ENCODE data around the gene RASAL1.

RASAL1 gene

DNA sequence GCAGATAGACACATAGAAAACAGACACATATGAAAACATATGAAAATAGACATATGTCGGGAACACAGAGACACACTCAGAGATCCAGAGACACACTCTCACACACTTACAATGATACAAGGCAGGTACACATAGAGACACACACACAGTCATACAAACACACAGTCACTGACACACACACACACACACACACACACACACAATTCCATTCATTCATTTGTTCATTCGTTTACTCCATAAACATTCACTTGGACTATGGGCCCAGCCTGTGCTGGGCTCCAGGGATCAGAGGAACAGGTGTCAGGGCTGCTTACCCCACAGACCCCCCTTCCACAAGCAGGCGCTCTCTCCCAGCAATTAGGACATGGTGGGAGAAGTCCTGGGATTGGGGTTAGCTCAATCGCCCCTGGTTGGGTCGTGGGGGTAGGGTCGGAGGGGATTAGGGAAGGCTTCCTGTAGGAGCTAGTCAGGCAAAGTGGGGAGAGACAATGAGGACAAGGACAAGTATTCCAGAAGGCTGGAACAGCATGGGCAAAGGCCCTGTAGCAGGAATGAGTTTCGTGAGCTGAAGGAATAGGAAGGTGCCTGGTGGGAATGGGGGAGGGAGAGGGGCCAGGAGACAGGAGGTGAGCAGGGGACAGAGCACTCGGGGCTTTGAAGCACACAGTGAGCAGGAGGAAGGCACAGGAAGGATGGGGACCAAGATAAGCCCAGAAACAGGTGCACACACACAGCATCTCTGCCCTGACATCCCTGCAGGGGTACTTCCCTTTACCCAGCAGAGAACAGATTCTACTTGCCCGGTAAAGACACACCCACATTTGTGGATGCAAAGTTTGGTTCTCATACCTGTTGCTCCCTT lies 6.5 kb downstream of the RASAL1 start:
- TF ChIP-seq NFIC (IDR thresholded peaks at IDR 0.05) (no peak), RAD21 (IDR thresholded peaks at IDR 0.05; ENCODE audit: low read depth) (no peak), TEAD4 (IDR thresholded peaks at IDR 0.05) (no peak), TCF12 (IDR thresholded peaks at IDR 0.05; ENCODE audit: low read depth) (no peak), EP300 (IDR thresholded peaks at IDR 0.05; ENCODE audit: borderline replicate concordance) (no peak), CEBPB (IDR thresholded peaks at IDR 0.05) (no peak), YY1 (IDR thresholded peaks at IDR 0.05; ENCODE audit: low read depth) (no peak), CREB1 (IDR thresholded peaks at IDR 0.05; ENCODE audit: low read depth) (no peak), FOXM1 (IDR thresholded peaks at IDR 0.05; ENCODE audit: borderline replicate concordance, low read depth) (no peak), ZBTB7A (IDR thresholded peaks at IDR 0.05; ENCODE audit: low read depth) (no peak), TAF1 (IDR thresholded peaks at IDR 0.05; ENCODE audit: low read depth) (no peak), EGR1 (IDR thresholded peaks at IDR 0.05) (no peak)
- TF ChIP-seq, protein P1, sequence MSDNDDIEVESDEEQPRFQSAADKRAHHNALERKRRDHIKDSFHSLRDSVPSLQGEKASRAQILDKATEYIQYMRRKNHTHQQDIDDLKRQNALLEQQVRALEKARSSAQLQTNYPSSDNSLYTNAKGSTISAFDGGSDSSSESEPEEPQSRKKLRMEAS (IDR thresholded peaks at IDR 0.05) = no peak
- TF ChIP-seq, protein P2, sequence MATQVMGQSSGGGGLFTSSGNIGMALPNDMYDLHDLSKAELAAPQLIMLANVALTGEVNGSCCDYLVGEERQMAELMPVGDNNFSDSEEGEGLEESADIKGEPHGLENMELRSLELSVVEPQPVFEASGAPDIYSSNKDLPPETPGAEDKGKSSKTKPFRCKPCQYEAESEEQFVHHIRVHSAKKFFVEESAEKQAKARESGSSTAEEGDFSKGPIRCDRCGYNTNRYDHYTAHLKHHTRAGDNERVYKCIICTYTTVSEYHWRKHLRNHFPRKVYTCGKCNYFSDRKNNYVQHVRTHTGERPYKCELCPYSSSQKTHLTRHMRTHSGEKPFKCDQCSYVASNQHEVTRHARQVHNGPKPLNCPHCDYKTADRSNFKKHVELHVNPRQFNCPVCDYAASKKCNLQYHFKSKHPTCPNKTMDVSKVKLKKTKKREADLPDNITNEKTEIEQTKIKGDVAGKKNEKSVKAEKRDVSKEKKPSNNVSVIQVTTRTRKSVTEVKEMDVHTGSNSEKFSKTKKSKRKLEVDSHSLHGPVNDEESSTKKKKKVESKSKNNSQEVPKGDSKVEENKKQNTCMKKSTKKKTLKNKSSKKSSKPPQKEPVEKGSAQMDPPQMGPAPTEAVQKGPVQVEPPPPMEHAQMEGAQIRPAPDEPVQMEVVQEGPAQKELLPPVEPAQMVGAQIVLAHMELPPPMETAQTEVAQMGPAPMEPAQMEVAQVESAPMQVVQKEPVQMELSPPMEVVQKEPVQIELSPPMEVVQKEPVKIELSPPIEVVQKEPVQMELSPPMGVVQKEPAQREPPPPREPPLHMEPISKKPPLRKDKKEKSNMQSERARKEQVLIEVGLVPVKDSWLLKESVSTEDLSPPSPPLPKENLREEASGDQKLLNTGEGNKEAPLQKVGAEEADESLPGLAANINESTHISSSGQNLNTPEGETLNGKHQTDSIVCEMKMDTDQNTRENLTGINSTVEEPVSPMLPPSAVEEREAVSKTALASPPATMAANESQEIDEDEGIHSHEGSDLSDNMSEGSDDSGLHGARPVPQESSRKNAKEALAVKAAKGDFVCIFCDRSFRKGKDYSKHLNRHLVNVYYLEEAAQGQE (IDR thresholded peaks at IDR 0.05; ENCODE audit: low read depth) = no peak
- TF ChIP-seq, protein P3, sequence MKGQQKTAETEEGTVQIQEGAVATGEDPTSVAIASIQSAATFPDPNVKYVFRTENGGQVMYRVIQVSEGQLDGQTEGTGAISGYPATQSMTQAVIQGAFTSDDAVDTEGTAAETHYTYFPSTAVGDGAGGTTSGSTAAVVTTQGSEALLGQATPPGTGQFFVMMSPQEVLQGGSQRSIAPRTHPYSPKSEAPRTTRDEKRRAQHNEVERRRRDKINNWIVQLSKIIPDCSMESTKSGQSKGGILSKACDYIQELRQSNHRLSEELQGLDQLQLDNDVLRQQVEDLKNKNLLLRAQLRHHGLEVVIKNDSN (IDR thresholded peaks at IDR 0.05) = no peak

DNA sequence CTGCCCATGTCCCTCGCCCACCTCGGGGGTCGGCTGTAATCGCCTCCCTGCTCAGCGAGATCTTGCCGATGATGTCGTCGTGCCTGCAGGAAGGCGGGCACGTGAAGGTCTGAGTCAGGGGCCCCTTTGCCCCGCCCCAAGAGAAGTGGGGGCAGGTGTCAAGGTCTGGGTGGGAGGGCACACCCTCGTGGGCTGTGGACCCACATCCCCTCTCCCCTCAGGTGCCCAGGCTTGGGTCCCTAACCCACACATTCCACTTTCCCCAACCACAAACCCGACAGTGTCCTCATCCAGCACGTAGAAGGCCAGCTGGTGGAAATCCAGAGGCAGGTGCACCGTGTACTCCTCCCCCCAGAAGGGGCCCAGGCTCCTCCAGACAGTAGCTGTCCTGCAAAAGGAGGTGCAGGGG lies 7.8 kb downstream of the RASAL1 start:
- TF ChIP-seq ZBTB7A (IDR thresholded peaks at IDR 0.05; ENCODE audit: low read depth) (no peak), EP300 (IDR thresholded peaks at IDR 0.05; ENCODE audit: borderline replicate concordance) (no peak), RAD21 (IDR thresholded peaks at IDR 0.05; ENCODE audit: low read depth) (no peak), TAF1 (IDR thresholded peaks at IDR 0.05; ENCODE audit: low read depth) (no peak), TCF12 (IDR thresholded peaks at IDR 0.05; ENCODE audit: low read depth) (no peak), TEAD4 (IDR thresholded peaks at IDR 0.05) (no peak), CEBPB (IDR thresholded peaks at IDR 0.05) (no peak), CREB1 (IDR thresholded peaks at IDR 0.05; ENCODE audit: low read depth) (no peak), EGR1 (IDR thresholded peaks at IDR 0.05) (no peak), NFIC (IDR thresholded peaks at IDR 0.05) (no peak), FOXM1 (IDR thresholded peaks at IDR 0.05; ENCODE audit: borderline replicate concordance, low read depth) (no peak), YY1 (IDR thresholded peaks at IDR 0.05; ENCODE audit: low read depth) (no peak)
- TF ChIP-seq, protein P3 (IDR thresholded peaks at IDR 0.05) = no peak
- TF ChIP-seq, protein P1 (IDR thresholded peaks at IDR 0.05) = no peak
- TF ChIP-seq, protein P2 (IDR thresholded peaks at IDR 0.05; ENCODE audit: low read depth) = no peak

DNA sequence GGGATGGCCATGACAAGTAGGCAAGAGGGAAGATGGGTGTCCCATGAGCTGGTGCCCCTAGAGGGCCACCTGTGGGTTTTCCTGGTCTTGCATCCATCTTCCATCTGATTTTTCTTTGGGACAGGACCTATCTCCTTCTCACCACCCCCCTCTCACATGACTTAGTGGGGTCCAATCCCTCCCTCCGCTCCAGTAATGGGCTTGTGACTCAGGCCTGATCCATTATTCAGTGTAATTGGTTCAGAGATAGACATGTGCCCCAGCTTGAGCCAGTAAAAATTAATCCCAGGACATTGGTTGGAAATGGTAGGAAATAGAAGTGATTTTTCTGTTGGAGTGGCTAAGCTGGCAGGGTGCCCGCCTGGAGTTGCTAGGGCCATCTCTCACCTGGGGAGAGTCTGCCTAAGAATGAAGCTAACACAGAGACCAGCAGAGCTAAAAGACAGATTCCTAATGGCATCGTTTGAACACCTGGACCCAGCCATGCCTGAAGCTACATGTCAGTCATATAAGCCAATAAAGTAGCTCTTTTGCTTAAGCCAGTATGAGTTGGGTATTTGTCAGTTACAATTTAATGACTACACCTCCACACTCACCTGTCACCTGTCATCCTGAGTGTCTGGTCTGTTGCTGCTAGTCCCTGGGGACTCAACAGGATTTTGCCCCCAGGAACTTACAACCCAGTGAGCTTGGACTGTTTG lies 14.7 kb downstream of the RASAL1 start:
- TF ChIP-seq, protein P3 (IDR thresholded peaks at IDR 0.05) = peak; percentile 46; the same call in 1 of the 2 replicates
- no peak for TF ChIP-seq CEBPB (IDR thresholded peaks at IDR 0.05)

DNA sequence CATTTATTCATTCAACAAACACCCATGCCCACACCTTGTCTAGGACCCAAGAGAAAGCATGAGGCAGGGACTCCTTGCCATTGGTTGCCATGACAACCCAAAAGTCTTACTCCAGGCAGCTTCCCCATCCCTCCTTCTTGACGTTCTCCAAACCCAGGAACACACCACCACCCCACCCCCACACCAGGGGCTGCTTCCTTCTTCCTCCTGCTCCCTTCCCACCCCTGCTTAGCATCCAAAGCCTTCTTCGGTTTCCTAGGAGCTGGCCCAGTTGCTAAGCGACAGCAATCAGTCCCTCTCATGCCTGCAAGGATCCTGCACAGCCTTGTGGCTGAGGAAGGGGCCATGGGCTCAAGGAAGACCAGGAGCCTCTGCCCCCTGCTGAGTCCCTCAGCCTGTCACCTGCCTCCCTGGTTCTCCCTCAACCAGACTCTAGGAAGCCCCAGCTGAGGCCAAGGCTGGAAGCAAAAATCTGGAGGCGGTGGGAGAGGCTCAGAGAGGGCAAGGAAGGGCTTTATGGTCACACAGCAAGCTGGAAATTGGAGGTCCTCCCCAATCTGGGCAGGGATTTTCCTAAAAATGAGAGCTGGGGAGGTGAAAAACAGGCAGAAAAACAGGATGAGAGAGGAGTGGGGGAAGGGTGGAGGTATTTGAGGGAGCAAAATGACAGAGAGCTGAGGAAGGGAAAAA lies 15.4 kb downstream of the RASAL1 start:
- TF ChIP-seq YY1 (IDR thresholded peaks at IDR 0.05; ENCODE audit: low read depth) (no peak), EGR1 (IDR thresholded peaks at IDR 0.05) (no peak)
- TF ChIP-seq, protein P3 (IDR thresholded peaks at IDR 0.05) = no peak

All from Ishikawa (cell line).